ENCODE measurements around the gene NTF3.

NTF3 gene

DNA sequence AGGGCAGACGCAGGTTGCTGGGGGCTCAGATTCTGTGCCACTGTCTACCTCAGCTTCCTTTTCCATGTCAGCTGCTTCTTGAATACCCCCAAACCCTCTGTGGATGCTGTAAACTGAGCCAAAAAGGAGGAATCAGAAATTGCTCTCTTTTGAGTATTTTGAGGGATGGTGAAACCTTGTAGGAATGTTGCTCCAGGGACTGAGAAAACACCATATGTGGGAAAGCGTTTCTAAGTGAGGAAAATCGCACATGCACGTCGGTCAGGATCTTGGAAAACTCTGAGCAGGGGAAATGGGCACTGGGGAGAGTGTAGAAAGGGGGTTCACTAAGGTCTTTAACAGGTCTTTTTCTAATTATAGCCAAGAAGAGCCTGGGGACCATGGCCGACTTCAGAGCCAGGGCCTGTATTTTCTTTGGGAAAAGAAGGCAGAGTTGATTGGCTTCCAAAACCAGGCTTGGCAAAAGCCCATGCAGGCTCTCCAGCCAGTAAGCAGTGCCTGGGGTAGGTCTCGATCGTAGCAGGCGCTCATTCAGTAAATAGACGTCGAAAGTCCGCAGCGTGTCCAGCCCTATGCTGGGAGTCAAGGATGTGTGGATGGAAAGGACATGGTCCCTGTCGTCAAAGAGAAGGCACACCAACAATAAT is 58.0 kb downstream of the NTF3 start:
- DNase-seq, result no peak

GRCh38 chr12:5492562-5492961 is 60.7 kb downstream of the NTF3 start:
- no peak for DNase-seq

- no peak for DNase-seq
Observed at GRCh38 chr12:5493018-5493417, 61.1 kb downstream of the NTF3 start.

- DNase-seq, result no peak
Observed at GRCh38 chr12:5494343-5494742, 62.4 kb downstream of the NTF3 start.

DNA sequence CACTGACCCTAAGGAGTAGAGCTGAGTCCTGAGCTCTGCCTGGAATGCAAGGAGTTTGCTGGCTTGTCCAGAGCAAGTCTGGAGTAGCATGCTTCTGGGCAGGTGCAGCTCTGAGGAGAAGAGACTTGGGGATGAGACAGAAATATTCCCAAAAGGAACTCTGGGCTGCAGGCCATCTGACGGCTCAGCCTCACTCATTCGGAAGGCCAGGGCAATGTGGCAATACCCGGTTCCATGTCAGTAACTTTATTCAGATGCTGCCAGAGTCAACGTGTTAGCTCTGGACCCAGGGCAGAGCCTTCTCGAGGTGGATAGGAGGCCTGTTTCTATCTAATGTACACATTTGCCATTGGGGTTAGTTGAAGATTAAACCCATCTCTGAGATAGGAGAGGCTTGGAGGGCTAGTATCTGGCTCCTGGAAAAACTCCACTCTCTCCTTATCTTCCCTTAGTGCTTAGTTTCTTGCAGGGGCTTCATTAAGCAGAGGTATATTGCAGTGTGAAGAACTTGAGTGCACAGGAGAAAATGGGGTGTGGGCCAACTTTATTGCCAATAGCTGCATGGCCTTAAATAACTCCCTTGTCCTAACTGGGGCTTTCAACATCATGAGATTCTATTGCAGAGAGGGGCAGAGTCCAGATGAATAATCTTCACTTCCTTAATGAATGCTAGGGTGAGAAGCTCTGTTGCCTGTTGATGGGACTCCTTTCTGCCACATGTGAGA is 65.6 kb downstream of the NTF3 start:
- no peak for DNase-seq

DNA sequence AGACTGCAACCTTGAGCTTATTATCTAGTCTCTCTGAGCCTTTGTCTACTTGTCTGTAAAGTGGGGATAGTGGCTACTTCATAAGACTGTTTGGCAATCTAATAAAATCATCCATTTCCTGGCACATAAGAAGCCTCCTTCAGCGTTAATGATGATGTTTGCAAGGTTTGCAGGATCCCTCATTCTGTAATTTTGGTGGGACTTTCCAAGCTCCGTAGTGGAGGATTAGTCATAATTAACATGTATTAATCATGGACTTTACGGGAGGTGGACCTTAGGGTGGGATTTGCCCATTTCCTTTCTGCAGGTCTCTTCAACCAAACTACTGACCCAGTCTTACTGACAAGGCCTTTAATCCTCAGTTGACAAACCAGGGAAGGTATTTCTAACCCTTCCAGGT is 66.2 kb downstream of the NTF3 start:
- DNase-seq, result no peak

GRCh38 chr12:5498806-5499205 is 66.9 kb downstream of the NTF3 start:
- no peak for DNase-seq

DNA sequence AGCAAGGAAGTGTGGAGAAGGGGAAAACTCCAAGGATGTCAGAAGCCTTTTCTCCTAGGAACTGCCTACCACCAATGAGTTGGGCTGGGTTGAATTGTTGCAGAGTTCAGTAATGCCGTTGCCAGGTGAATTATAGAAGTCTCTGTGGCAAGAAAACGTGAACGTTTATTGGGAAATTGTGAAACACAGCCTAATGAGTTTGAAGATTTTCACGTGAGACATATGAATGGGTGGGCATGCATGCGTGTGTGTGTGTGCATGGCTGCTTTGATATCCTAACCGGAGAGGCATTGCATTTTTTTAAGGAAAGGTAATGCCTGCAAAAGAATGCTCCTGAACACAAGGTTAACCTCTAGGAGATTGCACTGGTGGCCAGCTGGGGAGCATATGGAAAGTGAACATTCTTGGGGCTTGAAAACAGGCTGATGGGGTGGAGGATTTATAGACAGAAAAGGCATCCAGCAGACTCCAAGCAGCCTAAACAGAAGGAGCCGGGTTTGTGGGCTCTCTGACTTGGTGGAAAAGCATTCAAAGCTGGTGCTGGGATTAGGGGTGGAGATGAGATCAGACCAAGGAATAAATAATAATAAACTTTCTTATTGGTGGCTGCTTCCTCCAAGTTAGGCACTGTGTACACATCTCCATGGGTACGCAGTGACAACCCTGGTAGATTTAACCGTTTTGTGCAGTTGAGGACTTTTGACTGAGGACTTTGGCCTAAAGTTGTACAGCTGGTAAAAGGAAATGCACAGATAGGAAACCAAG is 67.8 kb downstream of the NTF3 start:
- no peak for DNase-seq

DNA sequence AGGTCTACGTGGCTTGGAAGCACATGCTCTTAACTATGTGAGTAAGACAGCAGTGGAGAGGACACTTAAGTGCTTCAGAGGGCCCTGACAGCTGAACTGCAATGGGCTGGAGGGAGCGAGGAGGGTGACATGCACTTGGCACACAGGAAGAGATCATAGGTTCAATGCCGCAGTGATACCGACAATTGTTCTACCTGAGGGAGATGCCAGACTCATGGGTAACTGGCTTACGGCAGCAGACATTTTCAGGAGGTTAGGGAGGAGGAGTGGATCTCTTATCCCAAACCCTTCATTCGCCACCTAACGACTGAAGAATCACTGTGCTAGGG is 68.4 kb downstream of the NTF3 start:
- no peak for DNase-seq

- DNase-seq, result no peak
Observed at GRCh38 chr12:5503774-5504173, 71.9 kb downstream of the NTF3 start.

DNA sequence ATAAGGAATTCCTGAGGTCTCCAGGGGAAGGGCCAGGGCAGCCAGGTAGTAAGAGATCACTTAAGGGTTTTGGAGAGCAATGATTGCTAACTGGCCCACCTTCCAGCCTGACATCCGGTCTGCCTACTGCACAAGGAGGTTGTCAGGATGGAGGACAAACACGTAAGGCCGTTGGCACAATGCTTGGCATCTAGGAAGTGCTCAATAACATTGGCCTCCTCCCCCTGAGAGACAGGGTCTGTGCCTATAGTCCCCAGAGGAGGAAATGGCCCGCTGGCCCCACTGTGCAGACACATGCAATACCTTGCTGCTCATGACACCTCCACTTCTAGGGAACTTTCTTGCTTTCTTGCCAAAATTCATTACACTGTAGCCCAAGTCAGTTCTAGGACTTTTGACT is 73.2 kb downstream of the NTF3 start:
- no peak for DNase-seq

DNA sequence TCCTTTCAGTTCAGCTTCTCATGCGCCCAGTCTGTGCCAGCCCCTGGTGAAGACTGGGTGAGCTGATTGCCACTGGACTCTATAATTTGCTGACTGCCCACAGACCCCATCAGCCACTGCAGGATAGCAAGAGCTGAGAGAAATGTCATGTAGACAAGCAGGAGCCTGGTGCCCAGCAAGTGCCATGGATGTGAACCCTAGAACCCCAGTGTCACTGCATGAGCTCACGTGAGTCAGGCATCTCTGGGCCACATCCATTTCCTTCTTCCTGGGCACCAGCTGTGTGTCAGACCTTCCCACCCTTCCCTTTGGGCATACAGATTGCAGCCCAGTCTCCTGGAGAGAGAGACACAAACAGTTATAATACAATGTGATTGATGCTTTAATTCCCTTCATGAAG is 73.8 kb downstream of the NTF3 start:
- DNase-seq, result no peak

DNA sequence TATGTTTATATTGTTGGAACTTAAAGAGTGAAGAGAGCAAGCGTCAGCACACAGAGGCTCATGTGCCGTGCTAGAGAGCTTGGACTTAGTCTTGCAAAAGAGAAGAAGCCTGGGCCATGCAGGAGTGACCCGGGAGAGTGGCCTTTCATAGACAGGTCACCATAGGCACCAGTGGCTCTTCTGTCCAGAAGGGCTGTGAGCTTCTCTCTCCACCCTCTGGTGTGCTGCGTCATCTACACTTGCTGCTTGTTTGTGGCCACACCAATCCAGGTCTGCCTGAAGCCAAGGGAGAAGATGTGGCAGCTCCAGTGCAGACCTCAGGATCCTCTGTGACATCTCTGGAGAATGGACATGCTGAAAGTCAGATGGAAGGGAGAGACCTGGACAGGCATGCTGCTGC is 74.4 kb downstream of the NTF3 start:
- no peak for DNase-seq

GRCh38 chr12:5506821-5507231 is 74.9 kb downstream of the NTF3 start:
- DNase-seq, result no peak

DNA sequence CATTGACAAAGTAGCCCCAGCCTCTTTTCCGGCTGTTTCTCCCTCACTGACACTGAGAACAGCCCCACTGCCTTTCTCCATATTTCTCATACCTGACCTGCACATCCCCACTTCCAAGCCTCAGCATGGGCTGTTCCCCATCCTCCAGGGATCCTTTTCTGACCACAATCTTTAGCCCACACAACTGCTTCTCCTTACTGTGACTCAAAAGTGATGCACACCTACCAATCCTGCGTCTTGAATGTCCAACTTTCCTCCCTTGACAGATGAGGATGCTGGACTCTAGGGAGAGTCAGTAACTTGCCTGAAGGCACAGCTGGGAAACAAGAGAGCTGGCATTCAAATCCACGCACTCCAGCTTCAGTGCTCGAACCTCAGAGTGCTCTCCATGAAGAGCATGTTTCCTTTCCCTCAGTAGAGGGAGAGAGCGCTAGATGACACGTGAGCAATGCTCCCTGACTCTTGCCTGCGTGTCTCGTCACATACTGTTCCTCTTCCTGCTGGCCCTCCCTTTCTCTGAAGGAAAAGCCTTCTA is 75.6 kb downstream of the NTF3 start:
- no peak for DNase-seq

GRCh38 chr12:5507944-5508343 is 76.0 kb downstream of the NTF3 start:
- DNase-seq, result no peak

DNA sequence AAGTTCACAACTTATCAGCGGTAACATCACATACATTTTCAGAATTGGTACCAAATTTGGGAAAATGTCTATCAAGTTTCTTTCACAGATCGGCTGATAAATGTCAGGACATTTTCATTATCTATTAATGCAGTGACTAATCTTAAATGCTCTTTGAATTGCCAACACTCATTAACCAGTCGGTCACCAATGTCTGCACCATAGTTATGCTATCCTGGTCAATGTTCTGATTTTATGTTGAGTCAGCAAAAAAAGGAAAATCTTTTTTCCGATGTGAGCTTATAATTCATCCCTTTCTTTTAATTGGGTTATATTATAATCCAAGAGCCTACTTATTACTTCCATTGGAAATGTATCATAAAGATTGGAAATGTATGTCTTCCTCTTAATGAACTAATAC is 77.2 kb downstream of the NTF3 start:
- DNase-seq, result no peak

GRCh38 chr12:5509557-5509956 is 77.6 kb downstream of the NTF3 start:
- no peak for DNase-seq

- no peak for DNase-seq
Observed at GRCh38 chr12:5510251-5510805, 78.4 kb downstream of the NTF3 start.

GRCh38 chr12:5511256-5511643 is 79.3 kb downstream of the NTF3 start:
- no peak for DNase-seq

DNA sequence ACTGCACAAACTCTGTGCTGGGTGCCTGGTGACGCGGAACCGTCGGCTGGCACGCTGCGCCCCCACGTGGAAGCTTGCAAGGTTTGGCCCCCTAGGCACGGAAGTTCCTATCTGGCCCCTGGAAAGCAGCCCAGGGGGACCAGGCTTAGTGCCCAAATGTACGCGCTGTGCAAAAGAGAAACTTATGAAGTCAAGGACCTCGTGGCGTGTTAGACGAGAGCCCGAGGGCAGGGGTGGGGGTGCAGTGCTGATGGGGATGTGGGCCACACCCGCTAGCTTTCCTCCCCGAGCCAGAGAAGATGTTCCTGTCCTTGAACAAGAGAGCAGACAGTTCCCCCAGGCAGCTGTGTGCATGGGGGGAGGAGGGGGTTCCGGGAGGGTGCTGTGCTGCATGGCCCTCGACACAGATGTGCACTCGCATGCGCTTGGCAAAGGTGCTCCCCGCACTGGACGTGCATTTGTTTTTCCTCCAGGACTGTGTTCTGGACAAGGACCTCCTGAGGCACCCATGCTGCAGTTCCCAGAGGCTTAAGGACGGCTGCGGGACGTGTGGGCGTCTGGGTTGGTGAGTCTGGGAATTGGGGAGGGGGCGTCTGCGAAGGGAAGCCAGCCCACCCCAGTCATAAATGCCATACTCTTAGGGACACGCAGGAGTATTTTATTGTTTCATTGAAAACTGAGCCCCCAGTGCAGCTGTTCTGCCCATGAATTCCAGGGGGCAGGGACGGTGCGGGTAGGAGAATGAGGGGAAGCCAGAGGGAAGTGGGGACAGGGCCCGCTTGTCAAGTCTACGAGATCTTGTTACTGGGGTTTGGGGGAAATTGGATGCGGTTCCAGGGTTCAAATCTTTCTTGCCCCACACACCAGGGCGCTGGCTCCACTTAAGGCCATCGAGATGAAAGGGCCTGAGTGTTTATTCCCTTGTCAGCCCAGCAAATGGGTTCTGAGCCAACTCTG is 80.0 kb downstream of the NTF3 start:
- no peak for DNase-seq

DNA sequence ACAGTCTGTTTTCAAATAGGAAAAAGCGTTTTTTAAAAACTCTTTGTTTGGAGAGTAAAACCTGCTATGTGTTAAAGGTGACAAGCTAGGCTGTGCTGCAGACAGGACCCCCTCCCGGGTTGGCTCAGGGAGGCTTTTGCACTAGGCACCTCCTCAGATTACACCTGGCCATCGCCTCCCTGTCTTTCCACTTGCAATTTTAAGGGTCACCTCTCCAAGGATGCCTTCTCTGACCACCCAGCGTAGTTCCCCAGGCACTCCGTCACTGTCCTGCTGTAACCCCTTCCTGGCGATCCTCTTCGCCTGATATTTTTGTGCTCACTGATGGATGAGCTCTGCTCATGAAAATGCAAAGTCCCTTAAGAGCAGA is 80.7 kb downstream of the NTF3 start:
- no peak for DNase-seq

GRCh38 chr12:5513406-5513805 is 81.5 kb downstream of the NTF3 start:
- no peak for DNase-seq

All from activated gamma-delta T cell (primary cell).